K562 (cell line): ENCODE results near the gene GDF9. TPM values are rescaled to one million over a fixed set of nuclear protein-coding genes. Genes with fewer than 3 reads are reported as not detected.

ENCODE experiments used
- ARID1B ChIP-seq: fragments of 450-650 bp; IDR thresholded peaks from 2 replicates; pipeline ENCODE4 v1.6.1; 2016; ENCODE audit warnings: antibody characterized with exemption, mild to moderate bottlenecking, inconsistent platforms
- CBFA2T2 ChIP-seq: fragments of 450-650 bp; conservative IDR thresholded peaks from 2 replicates; pipeline ENCODE4 v1.6.1; 2017; ENCODE audit warnings: mild to moderate bottlenecking
- EHMT2 ChIP-seq: fragments of 450-650 bp; IDR thresholded peaks from 2 replicates; pipeline ENCODE4 v1.6.1; 2018; ENCODE audit warnings: antibody characterized with exemption
- FOXK1 ChIP-seq: sonication (generic); formaldehyde crosslinking; IDR thresholded peaks from 2 replicates; pipeline ENCODE4 v1.8.0; 2022; ENCODE audit warnings: missing genetic modification reagents, mild to moderate bottlenecking, borderline replicate concordance
- MIER1 ChIP-seq: fragments of 450-650 bp; IDR thresholded peaks from 2 replicates; pipeline ENCODE4 v1.6.1; 2016; ENCODE audit warnings: antibody characterized with exemption, mild to moderate bottlenecking, low read depth
- MTA1 ChIP-seq: fragments of 450-650 bp; IDR thresholded peaks from 2 replicates; pipeline ENCODE4 v1.6.1; 2017; ENCODE audit warnings: borderline replicate concordance
- POLR2B ChIP-seq: fragments of 450-650 bp; IDR thresholded peaks from 2 replicates; pipeline ENCODE4 v1.6.1; 2018; ENCODE audit warnings: low read depth; ENCODE audit not compliant: partially characterized antibody
- POLR2G ChIP-seq: fragments of 200-400 bp; formaldehyde crosslinking; IDR thresholded peaks from 2 replicates; pipeline ENCODE4 v1.6.1; 2017; ENCODE audit warnings: low read depth, mild to moderate bottlenecking, antibody characterized with exemption, low read length, moderate library complexity
- PTBP1 ChIP-seq: fragments of 200-400 bp; formaldehyde crosslinking; IDR thresholded peaks from 2 replicates; pipeline ENCODE4 v1.6.1; 2017; ENCODE audit warnings: low read depth, low read length
- PTRF ChIP-seq: fragments of 450-650 bp; IDR thresholded peaks from 2 replicates; pipeline ENCODE4 v1.6.1; 2016; ENCODE audit warnings: mild to moderate bottlenecking, missing genetic modification characterization, missing compliant biosample characterization
- SAP30 ChIP-seq: fragments of 200-600 bp; sonication (generic); IDR thresholded peaks from 2 replicates; pipeline ENCODE4 v1.6.1; 2012; ENCODE audit warnings: borderline replicate concordance, low read depth, mild to moderate bottlenecking, moderate library complexity, low read length, control low read depth, inconsistent platforms; ENCODE audit not compliant: insufficient read depth, poor library complexity, severe bottlenecking
- SIX5 ChIP-seq, 2 experiments: IDR thresholded peaks; 2 replicates each; pipeline ENCODE4 v1.6.1; 2011; ENCODE audit warnings: low read length in 2 of 2, borderline replicate concordance in 1 of 2, low read depth in 1 of 2, mild to moderate bottlenecking in 1 of 2, moderate library complexity in 1 of 2; ENCODE audit not compliant: insufficient read depth in 1 of 2
- TBP ChIP-seq: optimal IDR thresholded peaks from 2 replicates; pipeline ENCODE3; 2011; ENCODE audit warnings: low read depth, low read length, improper control_type of control experiment
- ZFP30 ChIP-seq: fragments of 250-450 bp; sonication (Bioruptor Pico); IDR thresholded peaks from 2 replicates; pipeline ENCODE4 v1.8.0; 2022; ENCODE audit warnings: moderate library complexity, mild to moderate bottlenecking, inconsistent platforms, borderline replicate concordance
- ZNF12 ChIP-seq: sonication (generic); formaldehyde crosslinking; IDR thresholded peaks from 2 replicates; pipeline ENCODE4 v1.4.0; 2020; ENCODE audit warnings: mild to moderate bottlenecking, missing genetic modification reagents
- ZNF140 ChIP-seq: fragments of 250-450 bp; sonication (Bioruptor Pico); IDR thresholded peaks from 2 replicates; pipeline ENCODE4 v1.8.0; 2021; ENCODE audit warnings: moderate library complexity, mild to moderate bottlenecking, inconsistent platforms
- ZNF699 ChIP-seq: fragments of 250-450 bp; sonication (Bioruptor Pico); IDR thresholded peaks from 2 replicates; pipeline ENCODE4 v1.8.0; 2021; ENCODE audit warnings: mild to moderate bottlenecking, moderate library complexity; ENCODE audit not compliant: insufficient replicate concordance
- ZSCAN32 ChIP-seq: fragments of 450-650 bp; formaldehyde crosslinking; IDR thresholded peaks from 2 replicates; pipeline ENCODE4 v1.4.0; 2020; ENCODE audit warnings: mild to moderate bottlenecking, moderate library complexity
- polyA plus RNA-seq, 8 experiments: library from polyadenylated mRNA; depleted of rRNA in 4 of 8; stranded (reverse) in 5 of 8; unstranded in 3 of 8; fragments of >200 nt; fragmentation: Nextera tagmentation in 2 of 8; fragmentation: Illumina TruSeq in 1 of 8; extraction: Ambion mirVana in 2 of 8; extraction: Trizol in 1 of 8; gene quantifications; 2 replicates each; pipeline versions ENCODE4 v1.2.1 to v1.2.3, GENCODE V29; 2011 to 2014; ENCODE audit warnings: inconsistent platforms in 1 of 8, missing spikeins in 1 of 8
- total RNA-seq, 7 experiments: library from RNA; depleted of rRNA in 6 of 7; stranded (reverse); fragments of >200 nt in 6 of 7; fragmentation: Illumina TruSeq in 2 of 7; extraction: Trizol in 2 of 7; gene quantifications; 2 replicates each; pipeline versions ENCODE4 v1.2.1 to v1.2.3, GENCODE V29; 2011 to 2021; ENCODE audit warnings: low replicate concordance in 1 of 7
- TF ChIP-seq, protein P1 (sequence below): fragments of 250-450 bp; sonication (Bioruptor Pico); IDR thresholded peaks from 2 replicates; pipeline ENCODE4 v1.4.0; 2020; ENCODE audit warnings: mild to moderate bottlenecking, moderate library complexity
- TF ChIP-seq, protein P2 (sequence below): fragments of 250-450 bp; sonication (Bioruptor Pico); IDR thresholded peaks from 2 replicates; pipeline ENCODE4 v1.4.0; 2020
- TF ChIP-seq, protein P3 (sequence below): fragments of 250-450 bp; sonication (Bioruptor Pico); IDR thresholded peaks from 2 replicates; pipeline ENCODE4 v1.5.0; 2021

Gene GDF9
- total and polyA plus RNA-seq, 9 of the 15 experiments (the other 6 are each of a cell fraction or from before 2014, with no cell fraction given) = 0.10 to 0.70 (median 0.20) TPM; not detected in 1

DNA sequence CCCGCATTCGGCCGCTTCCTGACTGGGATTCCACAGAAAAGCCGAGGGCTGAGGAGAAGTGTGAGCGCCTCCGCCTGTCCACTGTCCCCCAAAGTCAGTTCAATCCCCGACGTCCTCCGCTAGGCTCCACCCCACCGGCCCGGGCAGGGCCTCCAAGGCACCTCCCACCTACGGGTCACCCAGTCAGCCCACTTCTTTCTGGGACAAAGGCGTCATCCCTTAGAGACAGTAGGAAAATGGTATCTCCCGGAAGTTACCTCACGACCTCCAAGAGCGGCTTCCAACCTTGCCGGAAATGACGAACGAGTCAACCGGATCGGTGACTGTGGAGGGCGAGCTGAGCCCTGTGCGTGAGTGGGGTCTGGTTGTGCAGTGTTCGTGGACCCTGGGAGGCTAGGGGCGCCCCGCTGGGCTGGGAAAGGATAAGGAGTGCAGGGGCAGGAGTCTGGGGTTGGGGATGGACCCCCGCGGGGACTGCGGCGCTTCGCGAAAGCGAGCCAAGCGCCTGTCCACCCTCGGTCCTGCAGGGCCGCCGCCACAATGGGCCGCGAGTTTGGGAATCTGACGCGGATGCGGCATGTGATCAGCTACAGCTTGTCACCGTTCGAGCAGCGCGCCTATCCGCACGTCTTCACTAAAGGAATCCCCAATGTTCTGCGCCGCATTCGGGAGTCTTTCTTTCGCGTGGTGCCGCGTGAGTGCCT lies at the start of gene GDF9, which contains the start of gene UQCRQ (continued):
- TF ChIP-seq POLR2G = peak; percentile 94
- no peak for TF ChIP-seq ZSCAN32
- TF ChIP-seq ZFP30 (CRISPR knock-in tag) = no peak
- no peak for TF ChIP-seq MTA1
- TF ChIP-seq, protein P1, sequence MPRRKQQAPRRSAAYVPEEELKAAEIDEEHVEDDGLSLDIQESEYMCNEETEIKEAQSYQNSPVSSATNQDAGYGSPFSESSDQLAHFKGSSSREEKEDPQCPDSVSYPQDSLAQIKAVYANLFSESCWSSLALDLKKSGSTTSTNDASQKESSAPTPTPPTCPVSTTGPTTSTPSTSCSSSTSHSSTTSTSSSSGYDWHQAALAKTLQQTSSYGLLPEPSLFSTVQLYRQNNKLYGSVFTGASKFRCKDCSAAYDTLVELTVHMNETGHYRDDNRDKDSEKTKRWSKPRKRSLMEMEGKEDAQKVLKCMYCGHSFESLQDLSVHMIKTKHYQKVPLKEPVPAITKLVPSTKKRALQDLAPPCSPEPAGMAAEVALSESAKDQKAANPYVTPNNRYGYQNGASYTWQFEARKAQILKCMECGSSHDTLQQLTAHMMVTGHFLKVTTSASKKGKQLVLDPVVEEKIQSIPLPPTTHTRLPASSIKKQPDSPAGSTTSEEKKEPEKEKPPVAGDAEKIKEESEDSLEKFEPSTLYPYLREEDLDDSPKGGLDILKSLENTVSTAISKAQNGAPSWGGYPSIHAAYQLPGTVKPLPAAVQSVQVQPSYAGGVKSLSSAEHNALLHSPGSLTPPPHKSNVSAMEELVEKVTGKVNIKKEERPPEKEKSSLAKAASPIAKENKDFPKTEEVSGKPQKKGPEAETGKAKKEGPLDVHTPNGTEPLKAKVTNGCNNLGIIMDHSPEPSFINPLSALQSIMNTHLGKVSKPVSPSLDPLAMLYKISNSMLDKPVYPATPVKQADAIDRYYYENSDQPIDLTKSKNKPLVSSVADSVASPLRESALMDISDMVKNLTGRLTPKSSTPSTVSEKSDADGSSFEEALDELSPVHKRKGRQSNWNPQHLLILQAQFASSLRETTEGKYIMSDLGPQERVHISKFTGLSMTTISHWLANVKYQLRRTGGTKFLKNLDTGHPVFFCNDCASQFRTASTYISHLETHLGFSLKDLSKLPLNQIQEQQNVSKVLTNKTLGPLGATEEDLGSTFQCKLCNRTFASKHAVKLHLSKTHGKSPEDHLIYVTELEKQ (CRISPR knock-in tag) = no peak
- peak; percentile 87 for TF ChIP-seq SAP30
- no peak for TF ChIP-seq CBFA2T2
- peak; percentile 47; the same call in 1 of the 2 replicates for TF ChIP-seq ARID1B
- peak; percentile 38 to 44; a peak in 2 of 4 replicates for TF ChIP-seq SIX5 (IDR thresholded peaks at IDR 0.05; ENCODE audit: borderline replicate concordance in 1 of 2, insufficient read depth in 1 of 2, low read depth in 1 of 2, low read length in 2 of 2)
- no peak for TF ChIP-seq PTRF (tag)
- TF ChIP-seq, protein P2, sequence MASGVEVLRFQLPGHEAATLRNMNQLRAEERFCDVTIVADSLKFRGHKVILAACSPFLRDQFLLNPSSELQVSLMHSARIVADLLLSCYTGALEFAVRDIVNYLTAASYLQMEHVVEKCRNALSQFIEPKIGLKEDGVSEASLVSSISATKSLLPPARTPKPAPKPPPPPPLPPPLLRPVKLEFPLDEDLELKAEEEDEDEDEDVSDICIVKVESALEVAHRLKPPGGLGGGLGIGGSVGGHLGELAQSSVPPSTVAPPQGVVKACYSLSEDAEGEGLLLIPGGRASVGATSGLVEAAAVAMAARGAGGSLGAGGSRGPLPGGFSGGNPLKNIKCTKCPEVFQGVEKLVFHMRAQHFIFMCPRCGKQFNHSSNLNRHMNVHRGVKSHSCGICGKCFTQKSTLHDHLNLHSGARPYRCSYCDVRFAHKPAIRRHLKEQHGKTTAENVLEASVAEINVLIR (CRISPR knock-in tag) = peak; percentile 84
- TF ChIP-seq EHMT2 = no peak
- peak; percentile 86 for TF ChIP-seq ZNF12 (CRISPR knock-in tag)
- no peak for TF ChIP-seq MIER1
- TF ChIP-seq FOXK1 (CRISPR knock-in tag) = 0 out of 2 replicates have a peak, but pooled peaks have one; percentile 17
- peak; percentile 96 for TF ChIP-seq POLR2B
- peak; percentile 80 for TF ChIP-seq TBP
- TF ChIP-seq PTBP1 = no peak
- TF ChIP-seq ZNF140 (CRISPR knock-in tag) = no peak
- TF ChIP-seq, protein P3, sequence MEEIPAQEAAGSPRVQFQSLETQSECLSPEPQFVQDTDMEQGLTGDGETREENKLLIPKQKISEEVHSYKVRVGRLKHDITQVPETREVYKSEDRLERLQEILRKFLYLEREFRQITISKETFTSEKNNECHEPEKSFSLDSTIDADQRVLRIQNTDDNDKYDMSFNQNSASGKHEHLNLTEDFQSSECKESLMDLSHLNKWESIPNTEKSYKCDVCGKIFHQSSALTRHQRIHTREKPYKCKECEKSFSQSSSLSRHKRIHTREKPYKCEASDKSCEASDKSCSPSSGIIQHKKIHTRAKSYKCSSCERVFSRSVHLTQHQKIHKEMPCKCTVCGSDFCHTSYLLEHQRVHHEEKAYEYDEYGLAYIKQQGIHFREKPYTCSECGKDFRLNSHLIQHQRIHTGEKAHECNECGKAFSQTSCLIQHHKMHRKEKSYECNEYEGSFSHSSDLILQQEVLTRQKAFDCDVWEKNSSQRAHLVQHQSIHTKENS = no peak
- no peak for TF ChIP-seq ZNF699 (CRISPR knock-in tag)
